ENCODE data around the gene ABCF2. TPM values are rescaled to one million over a fixed set of nuclear protein-coding genes. Genes with fewer than 3 reads are reported as not detected.

The ABCF2 gene
- total RNA-seq, 4 donors from 2014 or later = 10.0 to 30.8 (median 27.8) TPM

DNA sequence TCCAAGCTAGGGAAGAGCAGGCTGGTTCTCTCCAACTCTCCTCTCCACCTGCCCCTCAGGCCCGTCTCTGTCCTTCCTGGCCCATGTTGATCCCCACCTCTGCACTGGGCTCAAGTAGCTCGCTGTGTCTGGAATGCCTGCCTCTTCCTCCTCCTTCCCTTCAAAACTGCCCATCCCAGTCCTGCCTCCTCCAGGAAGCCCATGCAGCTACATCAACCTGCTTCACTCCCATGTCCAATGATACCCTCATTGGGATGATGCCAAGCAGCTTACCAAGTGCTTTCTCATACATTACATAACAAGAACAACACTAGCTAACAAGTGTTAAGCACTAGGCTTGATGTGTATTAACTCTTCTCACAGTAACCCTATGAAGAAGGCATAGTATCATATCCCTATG lies 48.2 kb downstream of the ABCF2 start:
- in situ Hi-C loops (cut with MboI; ENCODE audit: low pct_ligation_motif_present in 1 of 4, low pct_unique_long_range_greater_than_20kb in 1 of 4, low sequenced_read_pairs in 3 of 4) = loop anchor here in 1 of 4 donors (10.0 kb wide), 1 partner anchor 54 kb away; no protein-coding TSS in a partner anchor
- TF ChIP-seq POLR2A (IDR thresholded peaks at IDR 0.05) (no peak), EP300 (IDR thresholded peaks at IDR 0.05; ENCODE audit: low read depth) (no peak), POLR2AphosphoS5 (IDR thresholded peaks at IDR 0.05) (no peak)
- TF ChIP-seq, protein P1, sequence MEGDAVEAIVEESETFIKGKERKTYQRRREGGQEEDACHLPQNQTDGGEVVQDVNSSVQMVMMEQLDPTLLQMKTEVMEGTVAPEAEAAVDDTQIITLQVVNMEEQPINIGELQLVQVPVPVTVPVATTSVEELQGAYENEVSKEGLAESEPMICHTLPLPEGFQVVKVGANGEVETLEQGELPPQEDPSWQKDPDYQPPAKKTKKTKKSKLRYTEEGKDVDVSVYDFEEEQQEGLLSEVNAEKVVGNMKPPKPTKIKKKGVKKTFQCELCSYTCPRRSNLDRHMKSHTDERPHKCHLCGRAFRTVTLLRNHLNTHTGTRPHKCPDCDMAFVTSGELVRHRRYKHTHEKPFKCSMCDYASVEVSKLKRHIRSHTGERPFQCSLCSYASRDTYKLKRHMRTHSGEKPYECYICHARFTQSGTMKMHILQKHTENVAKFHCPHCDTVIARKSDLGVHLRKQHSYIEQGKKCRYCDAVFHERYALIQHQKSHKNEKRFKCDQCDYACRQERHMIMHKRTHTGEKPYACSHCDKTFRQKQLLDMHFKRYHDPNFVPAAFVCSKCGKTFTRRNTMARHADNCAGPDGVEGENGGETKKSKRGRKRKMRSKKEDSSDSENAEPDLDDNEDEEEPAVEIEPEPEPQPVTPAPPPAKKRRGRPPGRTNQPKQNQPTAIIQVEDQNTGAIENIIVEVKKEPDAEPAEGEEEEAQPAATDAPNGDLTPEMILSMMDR (IDR thresholded peaks at IDR 0.05) = no peak
- Histone ChIP-seq H3K4me1 (no peaks in the 10 kb centered on the region), H3K27ac (no peak overlapping the region), H3K36me3 (no peaks in the 10 kb centered on the region), H3K4me3 (no peak overlapping the region), H3K9me3 (no peaks in the 10 kb centered on the region), H3K27me3 (peaks cover 31% of the 10 kb centered on the region)
- DNase-seq = no peak
- intact Hi-C loops (cut with DNase I; ENCODE audit: low total_unique reads) = no loop called here
- 55 to 60% methylated on average over 1 to 2 of the region's 2 CpGs for WGBS, 2 donors (ENCODE audit: low coverage in 1 of 2)

DNA sequence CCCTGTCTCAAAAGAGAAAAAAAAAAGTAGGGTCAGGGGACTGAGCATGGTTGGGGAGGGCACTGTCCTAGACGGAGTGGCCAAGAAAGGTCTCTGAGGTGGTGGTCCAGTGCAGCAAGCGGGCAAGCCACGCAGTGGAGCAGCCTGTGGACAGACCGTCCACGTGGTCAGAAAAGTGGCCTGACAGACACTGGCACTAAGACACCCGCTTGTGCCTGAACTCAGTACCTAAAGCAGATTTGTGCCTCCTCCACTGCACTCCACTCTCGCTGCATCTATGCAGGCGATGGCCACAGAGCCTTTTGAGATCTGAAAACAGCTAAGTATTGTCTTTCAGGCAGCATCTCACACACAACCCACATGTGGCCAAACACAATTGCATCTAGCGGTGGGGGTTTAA lies 48.8 kb downstream of the ABCF2 start:
- H3K4me1 ChIP-seq = no peaks in the 10 kb centered on the region
- intact Hi-C loops (cut with DNase I; ENCODE audit: low total_unique reads) (no loop called here), in situ Hi-C loops (cut with MboI; ENCODE audit: low pct_ligation_motif_present in 1 of 4, low pct_unique_long_range_greater_than_20kb in 1 of 4, low sequenced_read_pairs in 3 of 4) (loop anchor here in 1 of 4 donors (10.0 kb wide), 1 partner anchor 53 kb away; no protein-coding TSS in a partner anchor)
- H3K36me3 ChIP-seq = no peaks in the 10 kb centered on the region
- no peaks in the 10 kb centered on the region for H3K9me3 ChIP-seq
- H3K4me3 ChIP-seq = no peak overlapping the region
- DNase-seq = no peak
- WGBS, 2 donors (ENCODE audit: low coverage in 1 of 2) = 79 to 90% methylated on average over 3 to 9 of the region's 9 CpGs
- H3K27ac ChIP-seq = no peak overlapping the region
- TF ChIP-seq EP300 (IDR thresholded peaks at IDR 0.05; ENCODE audit: low read depth) (no peak), POLR2A (IDR thresholded peaks at IDR 0.05) (no peak), POLR2AphosphoS5 (IDR thresholded peaks at IDR 0.05) (no peak)
- TF ChIP-seq, protein P1 (IDR thresholded peaks at IDR 0.05) = no peak
- peaks cover 37% of the 10 kb centered on the region for H3K27me3 ChIP-seq

DNA sequence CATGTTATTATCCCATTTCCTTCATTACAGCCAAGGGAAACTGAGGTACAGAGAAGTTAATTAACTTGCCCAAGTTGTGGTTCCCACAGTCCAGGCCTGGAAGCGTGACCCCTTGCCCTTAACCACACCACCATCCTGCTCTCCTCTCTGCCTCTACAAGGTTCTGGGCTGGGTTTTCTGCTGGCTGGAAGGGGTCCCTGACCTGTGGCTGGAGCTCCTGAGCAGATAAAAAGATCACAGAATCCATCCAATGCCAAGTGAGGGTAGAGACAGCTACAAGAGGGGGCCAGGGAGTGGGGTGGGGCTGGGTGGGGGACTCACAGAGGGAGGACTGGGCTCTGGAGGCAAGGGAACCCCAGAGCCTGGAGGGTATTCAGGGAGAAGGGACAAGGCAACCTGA lies 49.7 kb downstream of the ABCF2 start:
- no peaks in the 10 kb centered on the region for H3K9me3 ChIP-seq
- H3K4me3 ChIP-seq = no peak overlapping the region
- TF ChIP-seq POLR2AphosphoS5 (IDR thresholded peaks at IDR 0.05) (no peak), EP300 (IDR thresholded peaks at IDR 0.05; ENCODE audit: low read depth) (no peak), POLR2A (IDR thresholded peaks at IDR 0.05) (no peak)
- TF ChIP-seq, protein P1 (IDR thresholded peaks at IDR 0.05) = no peak
- no peak for DNase-seq
- no peak overlapping the region for H3K27ac ChIP-seq
- in situ Hi-C loops (cut with MboI; ENCODE audit: low pct_ligation_motif_present in 1 of 4, low pct_unique_long_range_greater_than_20kb in 1 of 4, low sequenced_read_pairs in 3 of 4) (loop anchor here in 1 of 4 donors (10.0 kb wide), 1 partner anchor 53 kb away; no protein-coding TSS in a partner anchor), intact Hi-C loops (cut with DNase I; ENCODE audit: low total_unique reads) (no loop called here)
- WGBS, 2 donors (ENCODE audit: low coverage in 1 of 2) = 67 to 93% methylated on average over 1 of the region's 1 CpG
- peaks cover 42% of the 10 kb centered on the region for H3K27me3 ChIP-seq
- no peaks in the 10 kb centered on the region for H3K4me1 ChIP-seq
- no peaks in the 10 kb centered on the region for H3K36me3 ChIP-seq

DNA sequence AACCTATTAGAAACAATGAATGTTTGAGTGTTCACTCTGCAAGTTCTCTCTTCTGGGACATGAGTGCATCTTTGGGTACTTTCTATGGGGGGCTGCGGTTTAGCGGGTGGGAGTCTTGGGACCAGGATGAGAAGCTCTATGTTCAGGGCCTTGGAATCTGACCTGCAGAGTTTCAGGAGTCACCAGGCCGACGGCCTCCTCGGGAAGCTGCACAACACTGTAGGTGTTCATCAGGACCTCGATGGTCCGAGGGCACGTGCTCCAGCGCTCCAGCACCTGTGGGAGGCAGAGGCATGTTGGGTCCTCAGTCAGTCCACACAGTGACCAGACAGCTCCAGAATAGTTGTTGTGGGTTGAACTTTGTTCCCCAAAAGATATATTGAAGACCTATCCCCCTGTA lies 50.6 kb downstream of the ABCF2 start:
- Histone ChIP-seq H3K9me3 (no peaks in the 10 kb centered on the region), H3K27me3 (peaks cover 51% of the 10 kb centered on the region), H3K4me1 (no peaks in the 10 kb centered on the region), H3K27ac (no peak overlapping the region), H3K36me3 (no peaks in the 10 kb centered on the region), H3K4me3 (no peak overlapping the region)
- in situ Hi-C loops (cut with MboI; ENCODE audit: low pct_ligation_motif_present in 1 of 4, low pct_unique_long_range_greater_than_20kb in 1 of 4, low sequenced_read_pairs in 3 of 4) (loop anchor here in 1 of 4 donors (10.0 kb wide), 1 partner anchor 52 kb away; no protein-coding TSS in a partner anchor), intact Hi-C loops (cut with DNase I; ENCODE audit: low total_unique reads) (no loop called here)
- WGBS, 2 donors (ENCODE audit: low coverage in 1 of 2) = 82% methylated on average over 9 of the region's 9 CpGs; no CpG with 5 or more reads in 1 of the 2 donors
- no peak for DNase-seq
- no peak for TF ChIP-seq EP300 (IDR thresholded peaks at IDR 0.05; ENCODE audit: low read depth)
